Activated CD4-positive, alpha-beta memory T cell treated with anti-CD3 and anti-CD28 coated beads, Interleukin-2, amount 10 ng/mL, durations not matched to agents 7 days and 5 days (primary cell): Measurements from ENCODE around the gene NAP1L4. TPM values are rescaled to one million over a fixed set of nuclear protein-coding genes. Genes with fewer than 3 reads are reported as not detected.

Experiments used
- CTCF ChIA-PET: fragments of 350-600 bp; sonication (Branson Sonifier 250); formaldehyde crosslinking; loops from one replicate; lab custom pipeline; 2021; ENCODE audit warnings: antibody characterized with exemption, inconsistent platforms; lab: Charles Lee
- POLR2A ChIA-PET: fragments of 350-600 bp; sonication (Branson Sonifier 250); formaldehyde crosslinking; loops from one replicate; lab custom pipeline; 2021; ENCODE audit warnings: antibody characterized with exemption; lab: Charles Lee
- DNase-seq: peaks from one replicate; pipeline ENCODE4 v3.0.0-alpha.2; 2020
- H3K27ac Mint-ChIP-seq: one replicate; pipeline ENCODE4 v1.8.0; 2021; ENCODE audit warnings: mild to moderate bottlenecking, mixed read lengths
- H3K27me3 Mint-ChIP-seq: one replicate; pipeline ENCODE4 v1.8.0; 2021; ENCODE audit warnings: mixed read lengths
- H3K36me3 Mint-ChIP-seq: one replicate; pipeline ENCODE4 v1.8.0; 2021; ENCODE audit warnings: low read depth, mixed read lengths
- H3K4me1 Mint-ChIP-seq: one replicate; pipeline ENCODE4 v1.8.0; 2021; ENCODE audit warnings: mixed read lengths
- H3K4me3 Mint-ChIP-seq: one replicate; pipeline ENCODE4 v1.8.0; 2021; ENCODE audit warnings: mild to moderate bottlenecking, mixed read lengths
- H3K9me3 Mint-ChIP-seq: one replicate; pipeline ENCODE4 v1.8.0; 2021; ENCODE audit warnings: mixed read lengths
- total RNA-seq, 2 experiments: library from RNA; stranded (reverse); gene quantifications; one replicate each; pipeline ENCODE4 v1.2.3, GENCODE V29; 2021

The NAP1L4 gene
- total RNA-seq, 2 experiments from 2014 or later: 299 to 314 TPM

DNA sequence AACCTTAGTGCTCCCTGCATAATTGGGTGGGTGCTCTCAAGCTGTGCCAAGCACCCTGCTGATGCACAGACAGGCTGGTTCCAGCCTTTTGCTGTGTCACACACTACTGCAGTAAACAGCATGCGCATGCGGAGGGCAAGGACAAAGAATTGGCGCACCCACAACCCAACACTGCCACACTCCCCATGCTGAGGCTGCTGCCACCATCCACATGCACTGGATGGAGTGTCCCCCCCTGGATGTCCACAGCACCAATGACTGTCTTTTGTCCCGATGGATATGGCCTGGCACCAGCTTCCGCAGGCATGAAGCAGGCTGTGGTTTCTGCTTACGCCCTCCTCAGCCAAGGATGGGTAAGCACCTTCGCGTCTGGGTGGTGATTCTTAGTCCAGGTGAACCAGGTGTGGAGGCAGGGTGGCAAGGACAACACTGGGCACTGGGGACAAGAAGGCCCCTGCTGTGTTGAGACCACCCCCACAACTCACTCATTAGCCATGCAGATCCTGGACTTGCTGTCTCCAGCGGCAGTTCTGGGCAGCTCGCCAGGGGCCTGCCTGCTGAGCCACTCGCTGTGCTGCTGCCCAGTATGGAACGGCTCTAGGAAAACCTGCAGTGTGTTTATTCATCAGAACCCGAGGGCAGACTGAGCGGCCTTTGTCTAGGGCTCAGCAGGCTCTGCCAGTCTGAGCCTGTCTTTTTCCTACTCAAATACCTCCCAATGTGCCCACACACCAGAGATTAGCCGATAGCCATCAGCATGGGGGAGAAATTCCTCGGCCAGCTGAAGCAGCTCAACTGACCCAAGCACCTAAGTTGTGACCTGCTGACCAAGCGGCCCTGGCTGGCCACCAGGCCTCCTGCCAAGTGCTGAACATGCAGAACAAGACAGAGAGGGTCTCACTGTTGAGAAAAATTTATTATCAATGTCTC lies 8.2 kb upstream of the NAP1L4 start:
- Mint-ChIP-seq H3K9me3 (no peaks in the 10 kb centered on the region), H3K4me1 (no peaks in the 10 kb centered on the region), H3K27me3 (no peaks in the 10 kb centered on the region), H3K4me3 (no peak overlapping the region), H3K36me3 (peaks cover 52% of the 10 kb centered on the region), H3K27ac (no peak overlapping the region)
- CTCF ChIA-PET: no interaction called here
- POLR2A ChIA-PET: interaction anchor here (3.7 to 5.3 kb wide), 2 partner anchors 8 to 11 kb away, joined by 23 to 25 read pairs; partner anchors contain the start of gene NAP1L4
- DNase-seq: no peak

DNA sequence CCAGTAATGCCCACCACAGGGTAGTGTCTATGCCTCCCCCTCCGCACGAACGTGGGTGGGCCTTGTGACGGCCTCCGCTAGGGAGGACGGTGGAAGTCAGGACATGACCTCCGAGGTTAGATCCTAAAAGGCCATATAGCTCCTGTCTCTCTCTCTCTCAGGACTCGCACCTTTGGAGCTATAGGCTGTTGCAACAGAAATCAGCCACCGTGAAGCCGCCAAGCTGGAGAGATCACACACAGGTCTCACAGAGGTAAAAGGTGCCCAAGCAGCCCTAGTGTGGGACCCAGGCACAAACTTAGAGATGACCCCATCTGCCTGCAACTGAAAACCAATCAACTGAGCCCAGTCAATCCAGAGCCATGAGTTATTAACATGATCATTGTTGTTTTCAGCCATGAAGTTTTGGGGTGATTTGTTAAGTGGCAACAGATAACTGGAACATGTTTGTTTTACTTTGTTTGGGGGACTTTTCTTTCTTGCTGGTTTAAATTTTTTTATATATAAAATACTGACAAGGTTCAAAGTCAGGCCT lies 7.4 kb upstream of the NAP1L4 start:
- no peak overlapping the region for H3K27ac Mint-ChIP-seq
- H3K4me1 Mint-ChIP-seq: peaks cover under 1% of the 10 kb centered on the region
- no peaks in the 10 kb centered on the region for H3K27me3 Mint-ChIP-seq
- ChIA-PET CTCF (interaction anchor here (0.7 kb wide), 1 partner anchor 10 kb away, joined by 3 read pairs; no protein-coding TSS in a partner anchor), POLR2A (interaction anchor here (5.3 kb wide), 1 partner anchor 10 kb away, joined by 25 read pairs; no protein-coding TSS in a partner anchor)
- H3K9me3 Mint-ChIP-seq: no peaks in the 10 kb centered on the region
- H3K36me3 Mint-ChIP-seq: peaks cover 50% of the 10 kb centered on the region
- no peak overlapping the region for H3K4me3 Mint-ChIP-seq
- DNase-seq: no peak

DNA sequence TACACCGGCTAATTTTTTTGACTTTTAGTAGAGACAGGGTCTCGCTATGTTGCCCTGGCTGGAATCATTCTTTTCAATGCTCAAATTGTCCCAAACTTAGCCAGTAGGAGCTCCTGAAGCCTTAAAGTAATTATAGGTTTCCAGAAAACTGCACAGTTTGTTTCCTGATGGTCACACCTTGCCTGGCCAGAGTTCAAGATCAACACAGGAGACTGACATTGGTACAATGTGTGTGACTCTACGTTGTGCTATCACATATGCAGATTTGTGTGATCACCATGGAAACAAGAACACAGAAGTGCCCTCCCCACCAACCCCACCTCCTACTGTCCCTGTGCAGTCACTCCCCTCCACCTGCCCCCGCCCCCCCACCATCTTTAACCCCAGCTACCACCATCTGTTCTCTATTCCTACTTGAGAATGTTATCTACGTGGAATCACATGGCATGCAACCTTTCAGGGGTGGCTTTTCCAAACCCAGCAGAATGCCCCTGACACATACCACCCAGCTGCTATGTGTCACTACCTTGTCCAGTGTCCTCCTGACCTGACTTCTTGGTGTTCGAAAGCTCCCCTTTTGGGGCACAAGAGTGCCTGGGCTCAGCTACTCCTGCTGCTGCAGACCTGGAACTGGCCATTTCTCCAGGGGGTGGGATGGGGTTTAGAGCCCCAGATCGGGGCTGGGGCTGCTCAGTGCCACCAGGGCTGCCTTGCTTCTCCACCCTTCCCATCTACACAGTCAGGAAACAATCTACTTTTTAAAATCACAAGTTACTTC lies 6.1 kb upstream of the NAP1L4 start:
- no peak overlapping the region for H3K27ac Mint-ChIP-seq
- no peak overlapping the region for H3K4me3 Mint-ChIP-seq
- no peaks in the 10 kb centered on the region for H3K27me3 Mint-ChIP-seq
- H3K36me3 Mint-ChIP-seq: peaks cover 37% of the 10 kb centered on the region
- no peak for DNase-seq
- H3K4me1 Mint-ChIP-seq: peaks cover 4% of the 10 kb centered on the region
- H3K9me3 Mint-ChIP-seq: no peaks in the 10 kb centered on the region
- POLR2A ChIA-PET: interaction anchor here (1.0 to 1.7 kb wide), 7 partner anchors 8 to 30 kb away, joined by 3 to 6 read pairs (median 4); no protein-coding TSS in a partner anchor
- CTCF ChIA-PET: interaction anchor here (1.0 to 1.5 kb wide), 3 partner anchors 15 to 23 kb away, joined by 4 to 11 read pairs (median 4); no protein-coding TSS in a partner anchor

DNA sequence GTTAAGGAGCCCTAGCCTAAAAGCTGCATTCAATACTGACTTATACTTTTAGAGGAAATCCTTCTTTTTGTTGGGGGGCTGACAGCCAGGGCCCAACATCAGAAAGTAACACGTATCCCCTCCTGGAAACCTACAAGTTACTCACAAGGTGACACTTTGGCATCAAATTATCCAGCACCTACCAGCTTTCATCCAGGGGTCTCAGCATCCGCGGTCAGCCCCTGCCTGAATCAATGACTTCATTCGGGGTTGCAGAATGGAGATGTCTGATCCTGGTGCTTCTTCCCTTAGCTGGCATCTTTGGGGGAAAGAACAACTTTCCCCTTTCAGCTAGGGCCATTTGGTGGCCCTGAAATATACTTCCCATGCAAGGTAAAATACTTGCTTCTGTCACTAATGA lies 5.3 kb upstream of the NAP1L4 start:
- H3K36me3 Mint-ChIP-seq: peaks cover 28% of the 10 kb centered on the region
- no peak overlapping the region for H3K4me3 Mint-ChIP-seq
- H3K9me3 Mint-ChIP-seq: no peaks in the 10 kb centered on the region
- H3K4me1 Mint-ChIP-seq: peaks cover 5% of the 10 kb centered on the region
- H3K27me3 Mint-ChIP-seq: no peaks in the 10 kb centered on the region
- CTCF ChIA-PET: interaction anchor here (1.0 to 1.5 kb wide), 3 partner anchors 16 to 24 kb away, joined by 4 to 11 read pairs (median 4); no protein-coding TSS in a partner anchor
- POLR2A ChIA-PET: interaction anchor here (0.6 to 1.7 kb wide), 10 partner anchors 9 to 1613 kb away, joined by 3 to 6 read pairs (median 3); no protein-coding TSS in a partner anchor
- no peak for DNase-seq
- H3K27ac Mint-ChIP-seq: no peak overlapping the region

DNA sequence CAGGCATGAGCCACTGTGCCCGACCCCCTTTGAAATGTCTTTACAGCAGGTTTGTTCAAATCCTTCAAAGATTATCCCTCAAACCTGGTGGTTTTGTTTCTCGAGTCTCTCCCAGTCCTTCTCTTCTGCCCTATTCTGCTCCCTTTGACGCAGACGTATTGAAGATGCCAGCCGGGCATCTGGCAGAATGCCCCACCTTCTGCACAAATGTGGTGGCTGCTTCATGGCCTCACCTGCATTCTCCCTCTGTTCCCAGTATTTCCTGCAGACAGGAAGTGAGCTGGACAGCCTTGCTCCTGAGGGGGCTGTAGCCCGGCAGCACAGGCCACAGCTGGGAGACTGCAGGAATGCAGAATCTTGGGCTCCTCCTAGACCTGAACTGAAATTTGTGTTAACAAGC lies 4.8 kb upstream of the NAP1L4 start:
- no peak for DNase-seq
- H3K9me3 Mint-ChIP-seq: no peaks in the 10 kb centered on the region
- peaks cover 29% of the 10 kb centered on the region for H3K36me3 Mint-ChIP-seq
- CTCF ChIA-PET: interaction anchor here (0.7 to 1.2 kb wide), 3 partner anchors 16 to 58 kb away, joined by 4 to 11 read pairs (median 5); no protein-coding TSS in a partner anchor
- H3K4me1 Mint-ChIP-seq: peaks cover 5% of the 10 kb centered on the region
- no peak overlapping the region for H3K4me3 Mint-ChIP-seq
- no peaks in the 10 kb centered on the region for H3K27me3 Mint-ChIP-seq
- POLR2A ChIA-PET: interaction anchor here (0.6 to 1.4 kb wide), 8 partner anchors 10 to 1613 kb away, joined by 3 to 6 read pairs (median 4); no protein-coding TSS in a partner anchor
- no peak overlapping the region for H3K27ac Mint-ChIP-seq

DNA sequence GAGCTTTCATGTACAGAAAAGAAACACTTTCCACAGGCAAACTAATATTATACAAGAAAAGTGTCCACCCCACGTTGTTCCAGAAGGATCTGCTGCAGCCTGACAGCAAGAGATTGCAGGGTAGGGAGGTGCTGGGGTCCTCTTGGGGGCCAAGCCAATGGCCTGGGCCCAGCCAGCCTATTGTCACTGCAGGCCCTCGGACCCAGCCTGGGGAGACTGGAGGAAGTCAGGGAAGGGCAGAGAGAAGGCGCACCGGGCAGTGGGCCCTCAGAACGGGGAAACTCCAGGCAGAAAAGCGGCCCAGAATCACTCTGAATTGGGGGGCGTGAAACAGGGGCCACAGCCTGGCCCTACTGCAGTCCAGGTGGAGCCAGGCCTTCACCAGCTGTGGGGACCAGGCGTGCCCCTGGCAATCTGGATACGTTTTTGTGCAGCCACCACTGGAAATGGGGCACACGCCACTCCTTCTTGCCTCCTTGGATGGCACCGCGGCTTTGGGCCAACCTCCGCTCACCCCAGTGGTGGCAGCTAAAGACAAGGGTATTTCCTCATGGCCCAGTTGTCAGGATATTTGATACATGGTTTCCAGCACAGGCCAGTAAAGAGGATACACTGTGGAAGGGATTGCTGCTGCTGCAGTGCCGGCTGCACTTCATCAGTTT lies 3.9 kb upstream of the NAP1L4 start:
- Mint-ChIP-seq H3K4me3 (no peak overlapping the region), H3K27me3 (no peaks in the 10 kb centered on the region), H3K9me3 (no peaks in the 10 kb centered on the region), H3K36me3 (peaks cover 26% of the 10 kb centered on the region), H3K27ac (no peak overlapping the region), H3K4me1 (peaks cover 5% of the 10 kb centered on the region)
- ChIA-PET CTCF (no interaction called here), POLR2A (interaction anchor here (1.2 to 2.5 kb wide), 3 partner anchors 13 to 19 kb away, joined by 3 to 17 read pairs (median 3); no protein-coding TSS in a partner anchor)
- no peak for DNase-seq

DNA sequence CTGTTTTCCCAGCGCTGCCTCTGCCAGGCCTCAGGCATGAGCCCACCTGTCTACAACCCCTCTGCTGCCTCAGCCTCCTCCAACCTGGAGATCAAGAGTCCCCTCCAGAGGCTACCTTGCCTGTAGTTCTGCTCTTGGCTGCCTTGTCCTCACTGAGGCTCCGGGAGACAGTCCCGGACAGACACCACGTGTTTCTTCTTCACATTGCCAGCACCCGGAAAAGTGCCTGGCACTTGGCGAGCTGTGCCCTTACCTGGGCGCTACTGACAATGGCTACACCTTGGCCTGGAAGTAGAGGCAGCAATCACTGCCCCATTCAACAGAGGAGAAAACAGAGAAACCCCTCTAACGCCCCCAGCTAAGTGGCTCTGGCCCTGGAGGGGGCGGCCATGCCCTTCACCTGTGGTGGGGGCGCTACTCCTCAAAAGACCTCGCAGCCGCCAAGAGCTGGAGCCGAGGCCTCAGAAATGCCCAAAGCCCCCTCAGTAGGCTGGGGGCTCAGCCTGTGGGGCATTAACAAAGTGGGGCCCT lies 3.0 kb upstream of the NAP1L4 start:
- H3K4me3 Mint-ChIP-seq: no peak overlapping the region
- H3K27ac Mint-ChIP-seq: no peak overlapping the region
- peaks cover 25% of the 10 kb centered on the region for H3K36me3 Mint-ChIP-seq
- peaks cover 7% of the 10 kb centered on the region for H3K4me1 Mint-ChIP-seq
- ChIA-PET POLR2A (interaction anchor here (1.2 to 2.5 kb wide), 2 partner anchors 12 to 19 kb away, joined by 3 to 17 read pairs; no protein-coding TSS in a partner anchor), CTCF (interaction anchor here (0.9 to 1.0 kb wide), 2 partner anchors 9 to 19 kb away, joined by 3 read pairs; no protein-coding TSS in a partner anchor)
- no peak for DNase-seq
- H3K9me3 Mint-ChIP-seq: no peaks in the 10 kb centered on the region
- H3K27me3 Mint-ChIP-seq: no peaks in the 10 kb centered on the region

DNA sequence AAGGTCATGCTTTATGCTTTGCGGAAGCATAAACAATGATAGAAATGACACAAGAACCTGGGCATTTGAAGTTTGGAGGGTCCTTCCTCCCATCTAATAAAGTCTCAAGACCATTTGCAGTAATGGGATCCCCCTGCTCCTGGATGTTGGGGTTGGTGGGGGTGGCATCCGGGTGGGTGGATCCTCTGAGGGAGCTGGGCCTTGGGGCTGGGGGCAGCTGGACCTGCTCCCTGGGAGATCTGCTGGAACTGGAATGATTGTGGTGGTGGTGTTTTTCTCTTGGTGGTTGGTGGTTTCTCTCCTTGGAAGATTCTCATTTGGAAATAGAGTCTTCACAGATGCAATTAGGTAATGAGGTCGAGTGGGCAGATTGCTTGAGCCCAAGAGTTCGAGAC lies 2.2 kb upstream of the NAP1L4 start:
- Mint-ChIP-seq H3K4me3 (peak overlapping the region; percentile 47), H3K27ac (peak overlapping the region; percentile 62), H3K9me3 (no peaks in the 10 kb centered on the region), H3K36me3 (peaks cover 26% of the 10 kb centered on the region), H3K27me3 (no peaks in the 10 kb centered on the region), H3K4me1 (peaks cover 11% of the 10 kb centered on the region)
- ChIA-PET POLR2A (interaction anchor here (0.9 to 2.5 kb wide), 3 partner anchors 13 to 41 kb away, joined by 3 to 17 read pairs (median 3); no protein-coding TSS in a partner anchor), CTCF (interaction anchor here (0.9 kb wide), 1 partner anchor 18 kb away, joined by 3 read pairs; no protein-coding TSS in a partner anchor)
- no peak for DNase-seq

DNA sequence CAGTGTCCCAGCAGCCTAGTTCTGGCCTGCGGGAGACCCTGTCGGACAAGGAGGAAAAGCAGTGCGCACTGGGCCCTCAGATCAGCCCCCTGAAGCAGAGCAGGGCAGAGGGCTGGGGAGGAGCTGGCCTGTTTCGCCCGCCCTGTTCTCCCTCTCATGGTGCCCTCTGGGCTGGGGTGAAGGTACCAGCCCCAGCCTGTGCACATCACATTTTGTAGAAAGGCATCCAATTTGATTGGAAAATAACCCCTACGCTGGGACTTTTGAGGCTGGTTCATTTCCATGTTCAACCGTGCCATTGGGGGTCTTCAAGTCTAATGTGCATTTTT lies 832 bp upstream of the NAP1L4 start:
- Mint-ChIP-seq H3K27me3 (no peaks in the 10 kb centered on the region), H3K27ac (peak overlapping the region; percentile 97), H3K36me3 (peaks cover 39% of the 10 kb centered on the region), H3K9me3 (no peaks in the 10 kb centered on the region), H3K4me3 (peak overlapping the region; percentile 99), H3K4me1 (peaks cover 22% of the 10 kb centered on the region)
- POLR2A ChIA-PET: interaction anchor here (0.7 to 2.7 kb wide), 3 partner anchors 9 to 29 kb away, joined by 5 to 23 read pairs (median 6); no protein-coding TSS in a partner anchor
- DNase-seq: no peak
- CTCF ChIA-PET: interaction anchor here (1.3 to 6.0 kb wide), 2 partner anchors 21 to 28 kb away, joined by 3 to 46 read pairs; no protein-coding TSS in a partner anchor

DNA sequence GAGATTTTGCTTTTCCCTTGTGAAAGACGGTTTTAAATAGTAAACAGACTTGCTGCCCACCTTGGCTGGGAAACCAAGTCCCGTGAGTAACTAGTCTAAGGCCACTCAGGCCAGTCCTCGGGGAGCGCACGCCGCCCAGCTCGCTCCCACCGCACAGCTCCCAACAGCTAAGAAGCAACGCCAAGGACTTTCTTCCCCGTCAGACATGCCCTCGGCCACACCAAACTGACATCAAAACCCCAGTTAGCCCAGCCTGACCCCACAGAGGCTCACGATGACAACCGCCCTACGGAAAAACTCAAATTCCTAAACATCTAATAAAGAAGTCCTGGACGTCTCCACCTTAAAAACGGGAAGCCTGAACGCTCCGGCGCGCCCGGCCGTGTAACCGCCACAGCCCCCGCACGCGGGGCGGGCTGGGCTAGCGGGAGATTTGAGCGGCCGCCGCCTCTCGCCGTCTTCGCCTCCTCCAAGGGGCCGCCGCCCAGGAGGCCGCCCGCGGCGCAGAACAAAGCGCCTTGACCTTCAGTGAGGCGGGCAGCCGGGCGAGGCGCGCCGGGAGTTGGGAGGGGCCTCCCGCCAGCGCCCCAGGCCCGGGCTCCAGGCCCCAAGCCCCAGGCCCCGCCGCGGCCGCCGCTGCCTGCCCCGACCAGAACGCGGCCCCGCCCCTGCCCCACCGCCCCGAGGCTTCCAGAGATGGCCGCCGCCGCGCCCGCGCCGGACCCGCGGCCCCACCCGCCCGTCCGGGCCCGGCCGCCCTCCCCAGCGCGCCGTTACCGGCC lies 486 bp downstream of the NAP1L4 start:
- peaks cover 49% of the 10 kb centered on the region for H3K36me3 Mint-ChIP-seq
- POLR2A ChIA-PET: interaction anchor here (0.6 to 4.8 kb wide), 18 partner anchors 8 to 448 kb away, joined by 3 to 307 read pairs (median 6); no protein-coding TSS in a partner anchor

More for the DNA sequence above, 486 bp downstream of the NAP1L4 start:
- Mint-ChIP-seq H3K4me3 (peak overlapping the region; percentile 99), H3K9me3 (no peaks in the 10 kb centered on the region), H3K27me3 (no peaks in the 10 kb centered on the region), H3K27ac (peak overlapping the region; percentile 97), H3K4me1 (peaks cover 31% of the 10 kb centered on the region)
- DNase-seq: no peak
- CTCF ChIA-PET: interaction anchor here (0.7 to 6.0 kb wide), 5 partner anchors 16 to 100 kb away, joined by 3 to 46 read pairs (median 7); partner anchors contain the start of gene CARS1
